Prostate gland (tissue), 2 donors: ENCODE measurements around the gene FBXL13.

Experiments
- POLR2A ChIP-seq: fragments of 450-650 bp; IDR thresholded peaks from one replicate; pipeline ENCODE4 v1.6.1; 2016; ENCODE audit warnings: antibody characterized with exemption, mild to moderate bottlenecking
- TF ChIP-seq, protein P1 (sequence below), 4 experiments: fragments of 200-600 bp in 2 of 4; fragments of 450-650 bp in 2 of 4; sonication (generic) in 2 of 4; IDR thresholded peaks; 1 replicate in 3 of 4; 2 replicates in 1 of 4; pipeline ENCODE4 v1.5.1; 2016 to 2019; ENCODE audit warnings: antibody characterized with exemption in 4 of 4, mild to moderate bottlenecking in 2 of 4, moderate library complexity in 2 of 4

DNA sequence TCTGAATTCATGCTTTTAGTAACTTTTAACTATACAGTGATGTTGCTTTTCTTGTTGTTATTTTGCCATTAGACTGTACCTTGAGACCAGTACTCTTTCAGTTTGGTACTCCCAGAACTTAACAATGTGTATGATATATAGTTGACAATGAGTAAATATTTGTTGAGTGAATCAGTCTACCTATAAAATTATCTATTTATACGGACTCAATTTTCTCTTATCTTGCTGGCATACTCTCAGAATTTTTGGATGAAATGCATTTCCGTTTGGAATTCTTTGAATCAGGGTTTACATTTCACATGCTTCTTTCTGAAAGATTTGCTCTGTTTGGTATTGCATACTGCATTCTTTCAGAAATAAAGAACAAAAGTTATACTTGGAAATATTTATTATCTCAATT is 209.6 kb downstream of the FBXL13 start:
- no peak for TF ChIP-seq POLR2A
- TF ChIP-seq, protein P1, sequence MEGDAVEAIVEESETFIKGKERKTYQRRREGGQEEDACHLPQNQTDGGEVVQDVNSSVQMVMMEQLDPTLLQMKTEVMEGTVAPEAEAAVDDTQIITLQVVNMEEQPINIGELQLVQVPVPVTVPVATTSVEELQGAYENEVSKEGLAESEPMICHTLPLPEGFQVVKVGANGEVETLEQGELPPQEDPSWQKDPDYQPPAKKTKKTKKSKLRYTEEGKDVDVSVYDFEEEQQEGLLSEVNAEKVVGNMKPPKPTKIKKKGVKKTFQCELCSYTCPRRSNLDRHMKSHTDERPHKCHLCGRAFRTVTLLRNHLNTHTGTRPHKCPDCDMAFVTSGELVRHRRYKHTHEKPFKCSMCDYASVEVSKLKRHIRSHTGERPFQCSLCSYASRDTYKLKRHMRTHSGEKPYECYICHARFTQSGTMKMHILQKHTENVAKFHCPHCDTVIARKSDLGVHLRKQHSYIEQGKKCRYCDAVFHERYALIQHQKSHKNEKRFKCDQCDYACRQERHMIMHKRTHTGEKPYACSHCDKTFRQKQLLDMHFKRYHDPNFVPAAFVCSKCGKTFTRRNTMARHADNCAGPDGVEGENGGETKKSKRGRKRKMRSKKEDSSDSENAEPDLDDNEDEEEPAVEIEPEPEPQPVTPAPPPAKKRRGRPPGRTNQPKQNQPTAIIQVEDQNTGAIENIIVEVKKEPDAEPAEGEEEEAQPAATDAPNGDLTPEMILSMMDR (IDR thresholded peaks at IDR 0.05) = no peak
